Esophagus muscularis mucosa (tissue), 4 donors: ENCODE results near the gene CLCN7.

Source experiments
- EP300 ChIP-seq: sonication (generic); formaldehyde crosslinking; IDR thresholded peaks from one replicate; pipeline ENCODE4 v1.6.1; 2017; ENCODE audit warnings: antibody characterized with exemption
- POLR2A ChIP-seq: fragments of 450-650 bp; IDR thresholded peaks from one replicate; pipeline ENCODE4 v1.6.1; 2017; ENCODE audit warnings: antibody characterized with exemption, moderate library complexity, mild to moderate bottlenecking, low read depth
- POLR2AphosphoS5 ChIP-seq, 2 donors: sonication (generic); formaldehyde crosslinking; IDR thresholded peaks; one replicate each; pipeline ENCODE4 v1.6.1; 2017; ENCODE audit warnings: antibody characterized with exemption in 2 of 2
- TF ChIP-seq, protein P1 (sequence below), 3 experiments: fragments of 200-600 bp in 2 of 3; fragments of 450-650 bp in 1 of 3; sonication (generic) in 2 of 3; IDR thresholded peaks; one replicate each; pipeline ENCODE4 v1.5.1; 2017 to 2019; ENCODE audit warnings: antibody characterized with exemption in 3 of 3, mild to moderate bottlenecking in 2 of 3, moderate library complexity in 1 of 3

DNA sequence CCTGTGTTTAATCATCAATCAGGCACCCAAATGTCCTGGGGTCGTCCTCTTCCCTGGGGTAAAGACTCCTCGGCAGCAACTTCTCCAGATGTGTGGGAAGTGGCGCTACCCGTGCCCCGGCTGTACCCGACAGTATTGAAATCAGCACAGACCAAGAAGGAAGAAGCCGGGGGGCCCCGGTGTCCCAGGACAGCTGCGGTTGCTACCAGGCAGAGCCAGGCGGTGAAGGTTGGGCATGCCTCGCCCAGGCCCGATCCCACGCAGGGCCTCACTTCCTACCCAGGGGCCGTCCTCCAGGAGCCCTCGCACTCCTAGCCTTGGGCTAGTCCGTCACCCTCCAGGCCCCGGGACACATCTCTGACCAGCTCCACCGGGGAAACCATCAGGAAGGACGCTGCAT lies 21.5 kb downstream of the CLCN7 start:
- no peak for TF ChIP-seq POLR2A
- TF ChIP-seq, protein P1, sequence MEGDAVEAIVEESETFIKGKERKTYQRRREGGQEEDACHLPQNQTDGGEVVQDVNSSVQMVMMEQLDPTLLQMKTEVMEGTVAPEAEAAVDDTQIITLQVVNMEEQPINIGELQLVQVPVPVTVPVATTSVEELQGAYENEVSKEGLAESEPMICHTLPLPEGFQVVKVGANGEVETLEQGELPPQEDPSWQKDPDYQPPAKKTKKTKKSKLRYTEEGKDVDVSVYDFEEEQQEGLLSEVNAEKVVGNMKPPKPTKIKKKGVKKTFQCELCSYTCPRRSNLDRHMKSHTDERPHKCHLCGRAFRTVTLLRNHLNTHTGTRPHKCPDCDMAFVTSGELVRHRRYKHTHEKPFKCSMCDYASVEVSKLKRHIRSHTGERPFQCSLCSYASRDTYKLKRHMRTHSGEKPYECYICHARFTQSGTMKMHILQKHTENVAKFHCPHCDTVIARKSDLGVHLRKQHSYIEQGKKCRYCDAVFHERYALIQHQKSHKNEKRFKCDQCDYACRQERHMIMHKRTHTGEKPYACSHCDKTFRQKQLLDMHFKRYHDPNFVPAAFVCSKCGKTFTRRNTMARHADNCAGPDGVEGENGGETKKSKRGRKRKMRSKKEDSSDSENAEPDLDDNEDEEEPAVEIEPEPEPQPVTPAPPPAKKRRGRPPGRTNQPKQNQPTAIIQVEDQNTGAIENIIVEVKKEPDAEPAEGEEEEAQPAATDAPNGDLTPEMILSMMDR (IDR thresholded peaks at IDR 0.05) = no peak
- no peak for TF ChIP-seq EP300
- TF ChIP-seq POLR2AphosphoS5 (IDR thresholded peaks at IDR 0.05) = no peak
